GM12878 (cell line): ENCODE measurements around the gene CSTPP1. TPM values are rescaled to one million over a fixed set of nuclear protein-coding genes. Genes with fewer than 3 reads are reported as not detected.

Experiments
- BCLAF1 ChIP-seq: fragments of 450-650 bp; IDR thresholded peaks from 2 replicates; pipeline ENCODE4 v1.6.1; 2017; ENCODE audit warnings: antibody characterized with exemption, mild to moderate bottlenecking, moderate library complexity
- SMAD1 ChIP-seq: fragments of 450-650 bp; IDR thresholded peaks from 2 replicates; pipeline ENCODE4 v1.6.1; 2018; ENCODE audit warnings: mild to moderate bottlenecking, low read depth; ENCODE audit not compliant: partially characterized antibody
- SP1 ChIP-seq: IDR thresholded peaks from one replicate; pipeline ENCODE4 v1.6.1; 2011; ENCODE audit warnings: low read depth, low read length
- SUPT20H ChIP-seq: IDR thresholded peaks from 2 replicates; pipeline ENCODE4 v1.6.1; 2011; ENCODE audit warnings: low read depth, mild to moderate bottlenecking, low read length, moderate library complexity, borderline replicate concordance; ENCODE audit not compliant: control insufficient read depth
- polyA plus RNA-seq, 11 experiments: library from polyadenylated mRNA; depleted of rRNA in 4 of 11; unstranded in 6 of 11; stranded (reverse) in 5 of 11; fragments of >200 nt; fragmentation: Nextera tagmentation in 4 of 11; fragmentation: Illumina TruSeq in 1 of 11; extraction: Ambion mirVana in 4 of 11; extraction: Trizol in 1 of 11; gene quantifications; 1 replicate in 1 of 11; 2 replicates in 10 of 11; pipeline versions ENCODE4 v1.2.1 to v1.2.3, GENCODE V29; 2011 to 2016; ENCODE audit warnings: inconsistent platforms in 2 of 11, missing spikeins in 2 of 11, low read depth in 1 of 11
- total RNA-seq, 4 experiments: library from RNA; depleted of rRNA in 3 of 4; stranded (reverse); fragments of >200 nt in 3 of 4; fragmentation: Illumina TruSeq in 1 of 4; extraction: Trizol in 1 of 4; gene quantifications; 2 replicates each; pipeline versions ENCODE4 v1.2.1 to v1.2.3, GENCODE V29; 2013 to 2021
- TF ChIP-seq, protein P1 (sequence below): fragments of 450-650 bp; formaldehyde crosslinking; IDR thresholded peaks from 2 replicates; pipeline ENCODE4 v1.5.0; 2022; ENCODE audit warnings: mild to moderate bottlenecking, missing genetic modification characterization

Gene CSTPP1
- total and polyA plus RNA-seq, 10 of the 15 experiments (the other 5 are each of a cell fraction or from before 2014, with no cell fraction given) = 7.1 to 23.4 (median 17.5) TPM

GRCh38 chr11:46969379-46969778 is 32.8 kb downstream of the CSTPP1 start (continued):
- TF ChIP-seq, protein P1, sequence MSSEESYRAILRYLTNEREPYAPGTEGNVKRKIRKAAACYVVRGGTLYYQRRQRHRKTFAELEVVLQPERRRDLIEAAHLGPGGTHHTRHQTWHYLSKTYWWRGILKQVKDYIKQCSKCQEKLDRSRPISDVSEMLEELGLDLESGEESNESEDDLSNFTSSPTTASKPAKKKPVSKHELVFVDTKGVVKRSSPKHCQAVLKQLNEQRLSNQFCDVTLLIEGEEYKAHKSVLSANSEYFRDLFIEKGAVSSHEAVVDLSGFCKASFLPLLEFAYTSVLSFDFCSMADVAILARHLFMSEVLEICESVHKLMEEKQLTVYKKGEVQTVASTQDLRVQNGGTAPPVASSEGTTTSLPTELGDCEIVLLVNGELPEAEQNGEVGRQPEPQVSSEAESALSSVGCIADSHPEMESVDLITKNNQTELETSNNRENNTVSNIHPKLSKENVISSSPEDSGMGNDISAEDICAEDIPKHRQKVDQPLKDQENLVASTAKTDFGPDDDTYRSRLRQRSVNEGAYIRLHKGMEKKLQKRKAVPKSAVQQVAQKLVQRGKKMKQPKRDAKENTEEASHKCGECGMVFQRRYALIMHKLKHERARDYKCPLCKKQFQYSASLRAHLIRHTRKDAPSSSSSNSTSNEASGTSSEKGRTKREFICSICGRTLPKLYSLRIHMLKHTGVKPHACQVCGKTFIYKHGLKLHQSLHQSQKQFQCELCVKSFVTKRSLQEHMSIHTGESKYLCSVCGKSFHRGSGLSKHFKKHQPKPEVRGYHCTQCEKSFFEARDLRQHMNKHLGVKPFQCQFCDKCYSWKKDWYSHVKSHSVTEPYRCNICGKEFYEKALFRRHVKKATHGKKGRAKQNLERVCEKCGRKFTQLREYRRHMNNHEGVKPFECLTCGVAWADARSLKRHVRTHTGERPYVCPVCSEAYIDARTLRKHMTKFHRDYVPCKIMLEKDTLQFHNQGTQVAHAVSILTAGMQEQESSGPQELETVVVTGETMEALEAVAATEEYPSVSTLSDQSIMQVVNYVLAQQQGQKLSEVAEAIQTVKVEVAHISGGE = no peak
- no peak for TF ChIP-seq SP1
- no peak for TF ChIP-seq BCLAF1
- TF ChIP-seq SUPT20H = no peak
- no peak for TF ChIP-seq SMAD1
